DMS114 treated with DMSO at 0.1 percent for 48 hours (cell line): ENCODE data around the gene ADARB1.

Experiments
- DNase-seq: peaks from one replicate; lab custom pipeline; 2025; ENCODE audit not compliant: unreplicated experiment; lab: John Stamatoyannopoulos, UW

The ADARB1 gene

GRCh38 chr21:45259206-45259840 lies 184.9 kb downstream of the ADARB1 start:
- DNase-seq, result no peak

DNA sequence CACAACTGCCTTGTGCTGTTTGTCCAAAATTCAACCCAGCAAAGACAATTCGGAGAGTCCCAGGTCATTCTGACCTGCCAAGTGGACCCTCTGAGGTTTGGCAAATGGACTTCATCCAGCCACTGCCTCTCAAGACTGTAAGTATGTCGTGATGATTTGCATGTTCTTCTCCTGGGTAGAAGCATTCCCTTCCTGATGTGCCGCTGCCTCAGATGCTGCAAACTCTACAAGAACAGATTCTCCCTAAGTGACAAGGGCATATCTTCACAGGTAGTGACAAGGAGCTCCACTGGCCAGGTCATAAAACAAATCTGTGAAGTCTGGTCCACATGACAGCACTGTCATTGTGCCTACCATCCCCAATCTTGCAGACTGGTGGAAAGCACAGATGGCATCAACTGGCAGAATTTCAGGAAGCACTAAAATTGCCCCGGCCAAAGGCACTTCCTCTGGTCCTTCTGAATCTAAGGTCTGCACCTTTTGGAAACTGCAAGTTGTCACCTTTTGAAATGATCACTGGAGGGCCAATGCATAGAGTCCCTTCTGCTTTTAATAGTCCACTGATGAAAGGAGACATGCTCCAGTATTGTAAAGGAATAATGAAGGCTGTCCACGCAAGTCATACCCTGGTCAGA lies 185.9 kb downstream of the ADARB1 start:
- DNase-seq, result no peak

- no peak for DNase-seq
Measured at GRCh38 chr21:45261093-45261492, 186.7 kb downstream of the ADARB1 start.

- DNase-seq, result no peak
Measured at GRCh38 chr21:45262041-45262581, 187.7 kb downstream of the ADARB1 start.

GRCh38 chr21:45262616-45263015 lies 188.2 kb downstream of the ADARB1 start:
- no peak for DNase-seq

- DNase-seq, result no peak
Measured at GRCh38 chr21:45263534-45263933, 189.2 kb downstream of the ADARB1 start.

DNA sequence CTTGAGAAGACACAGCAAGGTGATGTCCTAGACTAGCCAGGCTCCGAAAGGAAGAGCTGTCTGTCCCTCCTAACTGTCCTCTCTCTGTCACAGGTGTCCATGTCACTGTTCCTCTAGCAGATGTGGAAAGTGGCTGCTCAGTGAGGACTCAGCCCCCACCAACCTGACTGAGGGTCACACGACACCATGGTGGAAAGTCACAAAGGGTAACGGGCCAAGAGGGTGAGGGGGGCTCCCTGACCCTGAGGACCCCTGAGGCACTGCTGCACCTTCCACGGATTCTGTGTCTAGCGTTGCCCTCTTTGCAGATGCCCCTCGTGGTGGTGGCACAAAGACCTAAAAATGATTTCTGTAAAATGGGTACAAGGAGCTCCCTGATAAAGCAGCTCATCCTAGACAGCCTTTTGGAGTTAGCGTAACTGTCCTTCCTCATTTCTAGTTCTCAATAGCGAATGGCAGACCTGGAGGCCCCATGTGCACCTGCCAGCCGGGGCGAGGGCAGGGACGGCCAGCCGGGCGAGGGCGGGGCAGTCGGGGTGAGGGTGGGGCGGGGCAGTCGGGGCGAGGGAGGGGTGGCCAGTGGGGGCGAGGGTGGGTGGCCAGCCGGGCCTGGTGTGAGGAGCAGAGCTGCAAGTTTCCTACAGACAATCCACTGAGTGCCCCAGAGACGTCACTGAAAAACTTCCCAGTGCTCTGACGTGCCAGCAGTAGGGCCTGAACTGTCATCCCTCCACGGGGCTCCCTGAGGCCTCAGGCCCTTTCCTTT lies 189.9 kb downstream of the ADARB1 start:
- DNase-seq, result no peak

DNA sequence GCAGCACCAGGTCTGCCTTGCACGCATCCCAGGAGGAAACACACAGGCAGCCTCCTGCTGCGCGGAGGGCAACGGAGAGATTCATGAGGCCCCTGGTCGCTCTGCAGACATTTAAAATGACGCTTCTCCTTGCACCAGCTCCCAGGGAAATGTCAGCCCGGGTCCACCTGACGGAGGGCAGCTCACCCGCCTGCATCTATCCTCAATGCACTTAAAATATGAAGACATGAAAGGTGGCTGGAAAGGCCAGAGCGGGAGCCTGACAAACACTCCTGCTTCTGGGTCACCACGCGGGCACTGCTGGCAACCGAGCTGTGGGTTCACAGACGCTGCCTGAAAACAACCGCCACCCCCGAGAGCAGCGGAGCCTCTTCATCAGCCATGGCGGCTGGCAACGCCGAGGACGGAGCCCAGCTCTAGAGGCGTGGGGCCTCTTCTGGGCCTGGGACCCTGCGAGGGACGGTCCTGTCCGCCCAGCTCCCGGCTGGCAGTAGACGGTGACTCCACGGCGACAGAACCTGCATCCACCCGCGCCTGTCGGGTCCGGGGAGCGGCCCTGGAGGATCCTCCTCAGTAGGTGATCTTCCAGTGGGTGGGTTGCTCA lies 190.6 kb downstream of the ADARB1 start:
- no peak for DNase-seq

DNA sequence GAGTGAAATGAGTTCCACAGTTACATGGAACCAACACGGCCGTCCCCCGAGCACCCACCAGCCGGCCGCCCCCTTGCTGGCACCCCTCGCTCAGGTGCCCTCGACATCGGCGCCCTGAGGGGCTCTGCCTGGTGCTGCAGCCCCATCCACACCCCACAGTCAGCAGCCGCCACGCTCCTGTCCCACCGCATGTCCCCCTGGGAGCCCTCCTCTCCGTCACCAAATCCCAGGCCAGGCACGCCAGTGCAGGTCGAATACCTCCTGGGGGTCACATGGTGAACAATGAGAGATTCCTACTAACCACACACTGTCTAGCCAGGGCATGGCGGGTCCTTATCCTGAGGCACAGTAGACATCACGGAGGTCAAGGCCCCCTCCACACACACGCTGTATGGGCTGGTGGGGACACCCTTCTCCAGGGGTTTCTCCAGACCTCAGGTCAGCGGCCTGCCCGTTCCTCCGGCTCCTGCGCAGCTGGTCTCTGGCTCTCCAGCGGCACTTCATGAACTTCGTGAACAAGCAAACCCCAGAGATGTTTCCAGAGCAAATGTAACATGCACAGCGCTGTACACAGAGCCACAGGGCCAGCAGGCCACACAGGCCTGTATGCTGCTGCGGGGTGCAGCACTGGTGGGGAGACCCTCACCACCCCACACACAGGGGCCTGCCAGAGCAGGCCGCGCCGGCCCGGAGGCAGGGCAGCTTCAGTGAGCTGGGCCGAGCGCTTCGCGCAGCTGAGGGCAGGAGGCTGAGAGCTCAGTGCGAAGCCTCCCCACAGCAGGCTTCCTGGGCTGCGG lies 191.5 kb downstream of the ADARB1 start:
- no peak for DNase-seq

DNA sequence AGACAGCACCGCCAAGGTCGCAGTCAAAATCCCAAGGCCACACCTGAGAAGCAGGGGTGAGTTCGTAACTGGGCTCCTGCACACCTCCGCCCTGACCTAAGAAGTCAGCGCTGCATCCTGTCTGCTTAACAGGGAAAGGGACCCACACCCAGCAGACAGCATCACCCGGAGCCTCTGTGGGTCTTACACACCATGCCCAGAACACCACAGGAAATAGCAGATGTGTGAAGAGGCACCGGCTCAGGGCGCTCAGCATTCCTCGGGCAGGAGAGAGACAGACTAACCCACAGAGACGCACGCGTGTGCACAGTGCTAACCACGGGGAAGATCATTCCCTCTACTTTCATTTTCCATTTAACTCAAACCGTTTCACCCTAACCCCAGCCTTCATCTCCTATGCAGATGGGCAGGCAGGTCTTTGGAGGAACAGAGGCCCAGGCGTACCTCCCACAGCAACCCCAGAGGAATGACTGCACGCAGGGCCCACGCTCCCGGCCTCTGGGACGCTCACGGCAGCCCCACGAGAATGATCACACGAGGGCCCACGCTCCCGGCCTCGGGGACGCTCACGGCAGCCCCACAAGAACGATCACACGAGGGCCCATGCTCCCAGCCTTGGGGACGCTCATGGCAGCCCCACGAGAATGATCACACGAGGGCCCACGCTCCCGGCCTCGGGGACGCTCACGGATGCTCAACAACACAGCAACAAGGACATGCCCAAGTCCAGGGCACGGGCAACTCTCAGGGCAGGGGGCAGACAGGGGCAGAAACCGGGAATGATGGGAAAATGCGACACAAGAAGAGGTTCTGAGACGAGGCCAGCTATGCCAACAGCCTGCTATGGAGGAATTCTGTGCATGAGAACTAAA lies 192.4 kb downstream of the ADARB1 start:
- no peak for DNase-seq

GRCh38 chr21:45267390-45267760 lies 193.0 kb downstream of the ADARB1 start:
- no peak for DNase-seq

DNA sequence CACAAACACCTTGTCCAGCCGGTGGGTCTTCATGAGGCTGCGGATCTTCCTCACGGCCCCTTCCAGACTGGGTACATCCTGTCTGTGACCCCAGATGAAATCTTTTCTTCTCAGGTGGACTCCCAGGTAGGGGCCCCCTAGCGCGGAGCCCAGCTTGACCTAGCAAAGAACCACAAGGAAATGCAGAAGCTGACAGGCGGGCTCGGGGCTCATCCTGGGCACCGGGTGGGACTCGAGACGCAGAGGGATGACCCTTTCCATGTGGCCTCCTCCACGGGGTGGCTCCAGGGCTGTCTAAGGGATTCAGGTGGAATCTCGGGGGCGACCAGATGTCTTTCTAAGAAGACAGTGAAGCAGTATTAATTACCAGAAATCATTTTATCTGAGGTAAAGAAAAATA lies 195.5 kb downstream of the ADARB1 start:
- no peak for DNase-seq

- no peak for DNase-seq
Measured at GRCh38 chr21:45270306-45270821, 196.0 kb downstream of the ADARB1 start.
